Mucosa of stomach (tissue), 1 donor: ENCODE results near the gene AKAP10.
"Not testable (repeated sequence)": the region's sequence is repeated elsewhere in the genome, so short reads cannot be mapped to it uniquely, and the experiment has no call there.

Experiments used
- H3K27me3 ChIP-seq: one replicate; pipeline ENCODE4 v1.7.0; 2013; ENCODE audit warnings: mild to moderate bottlenecking, low read length; ENCODE audit not compliant: control insufficient read depth, insufficient read depth
- H3K36me3 ChIP-seq: one replicate; pipeline ENCODE4 v1.7.0; 2013; ENCODE audit warnings: low read length; ENCODE audit not compliant: control insufficient read depth, insufficient read depth
- H3K4me1 ChIP-seq: one replicate; pipeline ENCODE4 v1.7.0; 2013; ENCODE audit warnings: mild to moderate bottlenecking, low read length; ENCODE audit not compliant: control insufficient read depth, insufficient read depth
- H3K4me3 ChIP-seq: one replicate; pipeline ENCODE4 v1.7.0; 2013; ENCODE audit warnings: low read length
- H3K9ac ChIP-seq: one replicate; pipeline ENCODE4 v1.7.0; 2013; ENCODE audit warnings: mild to moderate bottlenecking, low read length, moderate library complexity
- H3K9me3 ChIP-seq: one replicate; pipeline ENCODE4 v1.7.0; 2013; ENCODE audit warnings: mild to moderate bottlenecking, low read length, moderate library complexity; ENCODE audit not compliant: control insufficient read depth
- donor health status: Pancreatic carcinoma.

Gene AKAP10

DNA sequence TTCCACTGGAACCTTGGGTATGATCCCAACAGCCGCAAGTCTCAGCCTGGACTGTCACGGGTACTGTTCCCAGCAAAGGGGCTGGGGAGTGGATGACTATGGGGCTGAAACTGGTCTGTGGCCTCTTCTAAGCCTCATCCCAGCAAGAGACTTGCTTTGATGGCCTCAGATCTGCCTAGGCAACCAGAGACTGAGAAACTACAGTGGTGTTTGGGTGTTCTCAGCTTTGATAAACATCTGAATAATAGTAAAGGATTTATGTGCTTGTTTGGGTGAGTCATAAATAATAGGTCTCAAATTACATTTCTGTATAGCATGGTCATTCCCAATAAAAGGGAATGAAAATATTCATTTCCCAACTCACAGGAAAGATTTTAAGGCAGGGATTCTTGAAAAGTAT, 79.7 kb downstream of the AKAP10 start:
- Histone ChIP-seq H3K4me1 (no peaks in the 10 kb centered on the region), H3K9ac (no peak overlapping the region), H3K27me3 (no peaks in the 10 kb centered on the region), H3K9me3 (no peaks in the 10 kb centered on the region), H3K4me3 (no peak overlapping the region), H3K36me3 (no peaks in the 10 kb centered on the region)

DNA sequence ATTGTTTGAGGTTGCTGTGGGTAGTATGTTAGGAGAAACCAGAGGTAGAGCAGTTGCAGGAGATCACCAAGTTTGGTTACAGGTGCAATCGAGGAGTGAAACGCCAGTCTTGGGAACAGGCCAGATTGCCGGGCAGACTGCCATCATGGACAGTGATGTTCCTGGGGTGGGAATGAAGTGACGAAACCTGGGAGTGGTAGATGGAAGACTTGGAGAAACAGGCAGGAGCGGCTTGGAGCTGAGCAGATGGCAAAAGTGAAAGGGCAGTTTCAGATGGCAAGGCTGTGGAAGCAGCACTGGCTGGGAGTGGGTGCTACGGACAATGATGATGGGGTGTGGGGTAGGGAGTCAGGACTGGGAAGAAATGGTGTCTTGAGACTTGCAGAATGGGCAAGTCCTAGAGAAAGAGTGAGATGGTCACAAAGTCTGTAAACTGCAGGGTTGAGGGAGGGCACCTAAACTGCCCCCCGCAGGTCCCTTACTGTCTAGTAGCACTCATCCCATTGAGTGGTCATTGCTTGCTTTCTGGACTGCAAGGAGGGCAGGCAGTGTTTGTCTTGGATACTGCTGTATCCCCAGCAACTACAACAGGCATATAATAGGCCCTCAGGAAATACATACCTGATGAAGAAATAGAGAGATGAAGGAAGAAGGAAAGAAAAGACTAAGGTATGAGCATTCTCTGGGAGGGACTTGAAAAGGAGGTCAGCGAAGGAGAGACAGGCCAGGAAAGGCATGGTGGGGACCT, 80.4 kb downstream of the AKAP10 start:
- no peak overlapping the region for H3K4me3 ChIP-seq

DNA sequence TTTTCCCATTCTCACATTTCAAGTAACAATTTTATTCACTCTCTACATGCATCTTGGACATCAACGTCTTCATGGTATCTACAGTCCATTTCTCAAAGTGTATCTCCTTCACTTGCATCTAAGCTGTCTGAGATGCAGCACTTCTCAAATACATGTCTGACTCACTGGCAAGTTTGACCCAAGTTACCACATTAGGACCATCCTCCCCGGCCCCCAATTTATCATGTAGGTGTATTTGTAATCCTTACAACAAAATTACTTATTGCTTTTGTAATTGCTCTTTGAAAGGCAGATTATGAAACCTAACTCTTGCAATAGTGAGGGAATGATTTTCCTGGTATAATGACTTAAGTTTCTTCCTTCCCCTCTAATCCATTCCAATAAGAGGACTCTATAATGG, 80.9 kb downstream of the AKAP10 start:
- H3K4me1 ChIP-seq = no peaks in the 10 kb centered on the region
- no peaks in the 10 kb centered on the region for H3K9me3 ChIP-seq
- no peaks in the 10 kb centered on the region for H3K27me3 ChIP-seq
- H3K4me3 ChIP-seq = no peak overlapping the region
- no peak overlapping the region for H3K9ac ChIP-seq
- H3K36me3 ChIP-seq = no peaks in the 10 kb centered on the region

More for the DNA sequence above, 80.4 kb downstream of the AKAP10 start:
- no peaks in the 10 kb centered on the region for H3K9me3 ChIP-seq
- no peaks in the 10 kb centered on the region for H3K4me1 ChIP-seq
- H3K36me3 ChIP-seq = no peaks in the 10 kb centered on the region
- no peak overlapping the region for H3K9ac ChIP-seq
- no peaks in the 10 kb centered on the region for H3K27me3 ChIP-seq

DNA sequence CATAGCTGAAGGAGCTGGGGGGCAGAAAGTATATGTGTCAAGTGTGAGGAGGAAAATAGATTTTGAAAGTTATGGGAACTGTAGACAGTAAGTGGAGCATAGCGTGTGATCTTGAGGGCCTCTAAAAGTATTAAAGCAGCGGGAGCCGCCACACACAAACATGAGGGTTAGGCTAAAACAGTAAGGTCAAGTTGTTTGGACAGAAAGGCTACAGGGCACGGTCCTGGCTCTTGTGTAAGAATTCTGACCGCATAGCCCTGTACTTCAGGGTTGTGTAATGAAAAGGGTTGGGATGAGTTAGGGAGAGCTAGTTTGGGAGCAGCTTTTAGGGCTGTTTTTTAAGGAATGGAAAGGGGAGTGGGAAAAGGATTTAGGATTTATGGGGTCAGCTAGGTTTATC, 87.1 kb downstream of the AKAP10 start:
- H3K9ac ChIP-seq, H3K36me3 ChIP-seq, H3K4me3 ChIP-seq, H3K4me1 ChIP-seq, H3K27me3 ChIP-seq, H3K9me3 ChIP-seq: not testable (repeated sequence)

DNA sequence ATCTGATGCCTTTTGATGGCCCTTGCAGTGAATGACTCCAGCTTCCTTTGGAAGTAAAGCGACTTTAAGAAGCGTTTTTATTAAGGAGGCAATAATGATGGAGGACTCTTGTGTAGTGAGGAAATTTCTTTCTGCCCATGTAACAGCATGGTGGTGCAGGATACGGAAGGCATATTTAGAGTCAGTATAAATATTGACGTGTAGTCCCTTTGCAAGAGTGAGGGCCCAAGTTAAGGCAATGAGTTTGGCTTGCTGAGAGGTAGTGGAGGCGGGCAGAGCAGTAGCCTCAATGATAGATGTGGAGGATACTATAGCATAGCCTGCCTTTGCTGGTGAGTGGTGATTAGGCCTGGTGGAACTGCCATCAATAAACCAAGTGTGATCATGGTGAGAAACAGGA, 87.6 kb downstream of the AKAP10 start:
- not testable (repeated sequence) for H3K36me3 ChIP-seq, H3K9ac ChIP-seq, H3K9me3 ChIP-seq, H3K27me3 ChIP-seq, H3K4me3 ChIP-seq, H3K4me1 ChIP-seq

DNA sequence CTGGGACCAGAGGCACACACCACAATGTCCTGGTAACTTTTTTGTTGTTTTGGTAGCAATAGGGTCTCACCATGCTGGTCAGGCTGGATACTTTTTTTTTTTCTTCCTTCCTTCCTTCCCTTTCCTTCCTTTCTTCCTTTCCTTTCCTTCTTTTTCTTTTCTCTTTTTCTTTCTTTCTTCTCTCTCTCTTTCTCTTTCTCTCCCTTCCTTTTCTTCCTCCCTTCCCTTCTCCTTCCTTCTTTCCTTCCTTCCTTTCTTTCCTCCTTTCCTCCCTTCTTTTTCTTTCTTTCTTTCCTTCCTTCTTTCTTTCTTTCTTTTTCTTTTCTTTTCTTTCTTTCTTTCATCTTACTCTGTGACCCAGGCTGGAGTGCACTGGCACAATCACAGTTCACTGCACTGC, 91.5 kb downstream of the AKAP10 start:
- H3K27me3 ChIP-seq = no peaks in the 10 kb centered on the region
- no peaks in the 10 kb centered on the region for H3K36me3 ChIP-seq
- no peaks in the 10 kb centered on the region for H3K9me3 ChIP-seq
- no peak overlapping the region for H3K9ac ChIP-seq
- H3K4me1 ChIP-seq = no peaks in the 10 kb centered on the region
- no peak overlapping the region for H3K4me3 ChIP-seq

DNA sequence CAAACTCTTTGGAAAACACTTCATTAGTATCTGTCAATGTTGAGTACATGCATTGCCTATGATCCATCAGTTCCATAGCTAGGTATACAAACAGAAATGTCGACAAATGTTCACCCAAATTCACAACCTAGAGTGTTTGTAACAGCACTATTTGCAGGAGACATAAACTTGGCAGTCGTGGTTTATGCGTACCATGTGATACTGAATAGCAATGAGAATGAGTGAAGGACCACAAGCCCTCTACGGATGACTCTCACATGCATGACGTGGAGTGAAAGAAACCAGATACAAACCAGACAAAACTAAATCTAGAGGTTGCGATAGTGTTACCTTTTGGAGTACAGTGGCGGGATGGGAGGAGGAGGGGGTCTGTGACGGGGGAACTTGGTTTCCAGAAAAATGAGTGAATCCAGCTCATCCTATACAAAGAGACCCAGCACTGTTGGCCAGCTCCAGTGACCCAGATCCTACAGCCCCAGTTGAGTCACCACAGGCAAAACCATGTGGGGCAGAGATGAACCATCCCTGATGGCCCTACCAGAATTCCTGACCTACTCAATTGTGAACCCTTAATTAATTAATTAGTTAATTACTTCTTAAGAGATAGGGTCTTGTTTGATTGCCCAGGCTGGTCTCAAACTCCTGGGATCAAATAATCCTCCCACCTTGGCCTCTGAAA, 94.0 kb downstream of the AKAP10 start:
- H3K9me3 ChIP-seq = no peaks in the 10 kb centered on the region
- H3K4me3 ChIP-seq = no peak overlapping the region
- H3K4me1 ChIP-seq = no peaks in the 10 kb centered on the region
- H3K27me3 ChIP-seq = no peaks in the 10 kb centered on the region
- H3K9ac ChIP-seq = no peak overlapping the region
- no peaks in the 10 kb centered on the region for H3K36me3 ChIP-seq

DNA sequence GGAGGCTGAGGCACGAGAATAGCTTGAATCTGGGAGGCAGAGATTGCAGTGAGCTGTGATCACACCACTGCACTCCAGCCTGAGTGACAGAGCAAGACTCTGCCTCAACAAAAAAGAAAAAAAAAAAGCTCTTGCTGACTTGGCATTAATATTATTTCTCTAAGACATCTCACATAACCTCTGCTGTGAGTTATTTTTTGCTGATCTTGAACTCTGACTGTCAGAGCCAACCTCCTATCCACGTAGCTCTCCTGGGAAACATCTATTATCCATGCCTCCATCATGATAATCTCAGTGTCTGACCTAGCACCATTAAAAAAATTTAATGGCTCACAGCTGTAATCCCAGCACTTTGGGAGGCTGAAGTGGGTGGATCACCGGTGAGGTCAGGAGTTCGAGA, 97.2 kb downstream of the AKAP10 start:
- no peak overlapping the region for H3K4me3 ChIP-seq
- H3K9me3 ChIP-seq = no peaks in the 10 kb centered on the region
- no peaks in the 10 kb centered on the region for H3K36me3 ChIP-seq
- H3K4me1 ChIP-seq = no peaks in the 10 kb centered on the region
- no peak overlapping the region for H3K9ac ChIP-seq
- H3K27me3 ChIP-seq = no peaks in the 10 kb centered on the region

DNA sequence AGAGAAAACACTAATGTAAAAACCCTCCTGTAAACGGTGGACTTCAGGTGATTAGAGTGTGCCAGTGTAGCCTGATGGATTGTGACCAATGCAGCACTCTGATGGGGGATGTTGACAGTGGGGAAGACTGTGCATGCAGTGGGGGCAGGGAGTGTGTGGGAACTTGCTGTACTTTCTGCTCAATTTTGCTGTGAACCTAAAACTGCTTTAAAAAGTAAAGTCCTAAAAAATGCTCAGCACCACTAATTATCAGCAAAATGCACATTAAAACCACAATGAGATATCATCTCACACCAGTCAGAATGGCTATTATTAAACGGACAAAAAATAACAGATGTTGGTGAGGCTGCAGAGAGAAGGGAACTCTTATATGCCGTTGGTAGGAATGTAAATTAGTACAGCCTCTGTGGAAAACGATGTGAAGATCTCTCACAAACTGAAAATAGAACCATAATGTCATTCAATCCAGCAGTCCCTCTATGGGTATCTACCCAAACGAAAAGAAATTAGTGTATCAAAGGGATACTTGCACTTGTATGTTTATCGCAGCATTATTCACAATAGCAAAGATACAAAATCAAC, 100.2 kb downstream of the AKAP10 start:
- Histone ChIP-seq H3K4me3 (no peak overlapping the region), H3K4me1 (no peaks in the 10 kb centered on the region), H3K9me3 (no peaks in the 10 kb centered on the region), H3K36me3 (no peaks in the 10 kb centered on the region), H3K27me3 (no peaks in the 10 kb centered on the region), H3K9ac (no peak overlapping the region)

DNA sequence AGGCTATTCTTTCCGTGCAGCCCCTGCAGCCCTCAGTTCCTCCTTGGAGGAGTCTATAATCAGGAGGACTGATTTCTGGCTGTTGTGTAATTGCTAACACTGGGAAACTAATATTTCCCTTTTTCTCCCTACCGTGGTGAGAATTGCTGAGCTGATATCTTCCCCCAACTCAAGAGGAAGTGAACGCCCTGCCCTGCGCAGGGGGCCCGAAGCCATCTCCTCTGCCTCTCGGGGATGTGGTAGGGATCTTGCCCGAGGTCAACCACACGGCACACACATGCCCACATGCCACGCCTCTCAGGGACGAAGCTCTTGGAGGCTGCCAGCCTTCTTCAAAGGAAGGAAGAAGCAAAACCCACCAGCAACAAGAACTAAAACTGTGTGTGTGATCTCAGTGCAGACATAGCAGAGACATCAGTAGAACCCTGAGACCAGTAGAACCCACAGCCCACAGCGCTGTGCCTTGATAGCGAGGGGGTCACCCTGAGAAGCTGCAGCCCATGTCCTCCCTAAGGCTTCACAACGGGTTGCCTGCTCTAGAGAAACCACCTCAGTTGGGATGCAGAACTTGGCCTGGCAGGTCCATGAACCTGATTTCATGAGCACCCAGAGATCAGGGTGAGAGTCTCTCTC, 101.0 kb downstream of the AKAP10 start:
- H3K4me3 ChIP-seq = no peak overlapping the region
- H3K9ac ChIP-seq = no peak overlapping the region
- no peaks in the 10 kb centered on the region for H3K27me3 ChIP-seq
- H3K36me3 ChIP-seq = no peaks in the 10 kb centered on the region
- H3K9me3 ChIP-seq = no peaks in the 10 kb centered on the region
- H3K4me1 ChIP-seq = no peaks in the 10 kb centered on the region

DNA sequence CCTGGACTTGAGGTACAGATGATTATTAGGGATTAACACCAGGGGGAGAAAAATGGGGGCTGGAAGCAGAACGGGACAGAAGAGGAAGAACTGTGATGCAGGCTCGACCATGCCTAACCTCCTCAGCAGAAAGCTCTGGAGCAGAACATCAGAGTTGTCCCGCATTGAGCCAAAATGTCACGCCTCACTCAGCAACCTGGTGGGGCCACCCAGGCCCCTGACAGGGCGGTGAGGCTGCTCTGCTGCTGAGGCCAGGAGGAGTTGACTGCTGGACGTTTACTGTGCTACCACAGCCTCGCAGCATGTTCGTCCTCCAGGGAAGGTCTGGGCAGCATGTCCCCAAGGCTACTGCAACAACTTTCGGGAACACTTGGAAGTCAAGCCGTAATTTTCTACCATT, 103.4 kb downstream of the AKAP10 start:
- Histone ChIP-seq H3K9me3 (no peaks in the 10 kb centered on the region), H3K36me3 (no peaks in the 10 kb centered on the region), H3K9ac (no peak overlapping the region), H3K27me3 (no peaks in the 10 kb centered on the region), H3K4me3 (no peak overlapping the region), H3K4me1 (no peaks in the 10 kb centered on the region)

DNA sequence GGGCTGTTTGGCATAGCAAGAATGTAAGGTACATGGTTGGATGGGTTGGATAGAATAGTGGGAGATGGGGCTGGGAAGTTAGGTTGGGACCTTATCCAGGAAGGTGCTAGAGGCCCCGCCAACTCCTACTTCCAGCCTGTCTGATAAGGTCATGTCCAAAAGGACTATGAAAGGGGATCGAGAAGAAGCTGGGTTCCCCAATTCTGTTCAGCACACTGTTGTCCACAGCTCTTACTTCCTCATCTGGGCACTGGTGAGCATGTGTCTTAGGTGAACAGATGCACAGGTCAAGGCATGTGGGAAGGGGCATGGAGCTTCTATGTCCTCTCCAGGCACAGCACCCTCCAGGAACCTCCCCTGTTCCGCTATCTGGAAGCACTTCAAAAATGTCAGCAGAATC, 104.3 kb downstream of the AKAP10 start:
- H3K9ac ChIP-seq = no peak overlapping the region
- H3K27me3 ChIP-seq = no peaks in the 10 kb centered on the region
- no peaks in the 10 kb centered on the region for H3K9me3 ChIP-seq
- no peaks in the 10 kb centered on the region for H3K36me3 ChIP-seq
- no peak overlapping the region for H3K4me3 ChIP-seq
- H3K4me1 ChIP-seq = no peaks in the 10 kb centered on the region
